ENCODE data around the gene CBX3. TPM values are rescaled to one million over a fixed set of nuclear protein-coding genes. Genes with fewer than 3 reads are reported as not detected.
A peak's percentile ranks its signal among the peaks of the same experiment; 100 is the strongest.

CBX3 gene
- total RNA-seq, 1 experiment from 2014 or later = 215 TPM

- no peaks in the 10 kb centered on the region for H3K27me3 ChIP-seq (replicated peaks; ENCODE audit: control insufficient read depth, insufficient read depth, low read length)
- H3K9me3 Mint-ChIP-seq (ENCODE audit: unreplicated experiment) = no peaks in the 10 kb centered on the region
- no peak overlapping the region for H3K4me3 ChIP-seq (ENCODE audit: low read depth, low read length)
- TF ChIP-seq, protein P1, sequence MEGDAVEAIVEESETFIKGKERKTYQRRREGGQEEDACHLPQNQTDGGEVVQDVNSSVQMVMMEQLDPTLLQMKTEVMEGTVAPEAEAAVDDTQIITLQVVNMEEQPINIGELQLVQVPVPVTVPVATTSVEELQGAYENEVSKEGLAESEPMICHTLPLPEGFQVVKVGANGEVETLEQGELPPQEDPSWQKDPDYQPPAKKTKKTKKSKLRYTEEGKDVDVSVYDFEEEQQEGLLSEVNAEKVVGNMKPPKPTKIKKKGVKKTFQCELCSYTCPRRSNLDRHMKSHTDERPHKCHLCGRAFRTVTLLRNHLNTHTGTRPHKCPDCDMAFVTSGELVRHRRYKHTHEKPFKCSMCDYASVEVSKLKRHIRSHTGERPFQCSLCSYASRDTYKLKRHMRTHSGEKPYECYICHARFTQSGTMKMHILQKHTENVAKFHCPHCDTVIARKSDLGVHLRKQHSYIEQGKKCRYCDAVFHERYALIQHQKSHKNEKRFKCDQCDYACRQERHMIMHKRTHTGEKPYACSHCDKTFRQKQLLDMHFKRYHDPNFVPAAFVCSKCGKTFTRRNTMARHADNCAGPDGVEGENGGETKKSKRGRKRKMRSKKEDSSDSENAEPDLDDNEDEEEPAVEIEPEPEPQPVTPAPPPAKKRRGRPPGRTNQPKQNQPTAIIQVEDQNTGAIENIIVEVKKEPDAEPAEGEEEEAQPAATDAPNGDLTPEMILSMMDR (IDR thresholded peaks at IDR 0.05; ENCODE audit: insufficient read depth in 1 of 2, low read depth in 1 of 2, low read length in 1 of 2, severe bottlenecking in 1 of 2, unreplicated experiment in 1 of 2) = no peak
- no TSS peak for BruUV-seq (replicated peaks)
- H3K4me3 Mint-ChIP-seq (ENCODE audit: unreplicated experiment) = peak overlapping the region; percentile 14
- ChIA-PET POLR2A (interaction anchor here (1.6 kb wide), 1 partner anchor 14 kb away, joined by 6 read pairs; the partner anchor contains the start of gene CBX3), CTCF (interaction anchor here (1.3 kb wide), 1 partner anchor 35 kb away, joined by 3 read pairs; the partner anchor contains the start of gene NFE2L3)
- H3K36me3 Mint-ChIP-seq (ENCODE audit: insufficient read depth, unreplicated experiment) = peaks cover 100% of the 10 kb centered on the region
- H3K4me1 ChIP-seq = 0 out of 2 replicates have a peak, but pooled peaks cover 2% of the 10 kb centered on the region
- peaks cover 30% of the 10 kb centered on the region for H3K4me1 Mint-ChIP-seq (ENCODE audit: low read depth, unreplicated experiment)
- peaks cover 3% of the 10 kb centered on the region; the same call in 1 of the 2 replicates for H3K36me3 ChIP-seq (ENCODE audit: control insufficient read depth, insufficient read depth, low read length)
- DNase-seq = no peak
- peak overlapping the region; percentile 15 for H3K27ac Mint-ChIP-seq (ENCODE audit: unreplicated experiment)
- H3K9me3 ChIP-seq = no peaks in the 10 kb centered on the region
- H3K27me3 Mint-ChIP-seq (ENCODE audit: insufficient read depth, unreplicated experiment) = no peaks in the 10 kb centered on the region
- intact Hi-C loops (cut with micrococcal nuclease; ENCODE audit: unreplicated experiment) = loop anchor here (2.0 to 10.0 kb wide), 3 partner anchors 97 to 295 kb away; no protein-coding TSS in a partner anchor
Measured at GRCh38 chr7:26187380-26188205, 14.0 kb upstream of the CBX3 start.

GRCh38 chr7:26188206-26188956, 13.2 kb upstream of the CBX3 start:
- H3K9me3 ChIP-seq = no peaks in the 10 kb centered on the region
- CTCF ChIA-PET = interaction anchor here (1.3 kb wide), 1 partner anchor 36 kb away, joined by 3 read pairs; the partner anchor contains the start of gene NFE2L3
- 0 out of 2 replicates have a peak, but pooled peaks cover 7% of the 10 kb centered on the region for H3K4me1 ChIP-seq
- intact Hi-C loops (cut with micrococcal nuclease; ENCODE audit: unreplicated experiment) = loop anchor here (2.0 to 10.0 kb wide), 3 partner anchors 98 to 296 kb away; no protein-coding TSS in a partner anchor
- Mint-ChIP-seq H3K27me3 (ENCODE audit: insufficient read depth, unreplicated experiment) (no peaks in the 10 kb centered on the region), H3K27ac (ENCODE audit: unreplicated experiment) (peak overlapping the region; percentile 15), H3K4me3 (ENCODE audit: unreplicated experiment) (no peak overlapping the region), H3K4me1 (ENCODE audit: low read depth, unreplicated experiment) (peaks cover 34% of the 10 kb centered on the region), H3K9me3 (ENCODE audit: unreplicated experiment) (no peaks in the 10 kb centered on the region), H3K36me3 (ENCODE audit: insufficient read depth, unreplicated experiment) (peaks cover 100% of the 10 kb centered on the region)
- TF ChIP-seq, protein P1 (IDR thresholded peaks at IDR 0.05; ENCODE audit: insufficient read depth in 1 of 2, low read depth in 1 of 2, low read length in 1 of 2, severe bottlenecking in 1 of 2, unreplicated experiment in 1 of 2) = no peak
- H3K27me3 ChIP-seq (replicated peaks; ENCODE audit: control insufficient read depth, insufficient read depth, low read length) = no peaks in the 10 kb centered on the region
- H3K4me3 ChIP-seq (ENCODE audit: low read depth, low read length) = no peak overlapping the region
- DNase-seq = no peak
- POLR2A ChIA-PET = interaction anchor here (1.6 kb wide), 1 partner anchor 13 kb away, joined by 6 read pairs; the partner anchor contains the start of gene CBX3
- peaks cover 5% of the 10 kb centered on the region; the same call in 1 of the 2 replicates for H3K36me3 ChIP-seq (ENCODE audit: control insufficient read depth, insufficient read depth, low read length)
- no TSS peak for BruUV-seq (replicated peaks)
